ENCODE data around the gene SLC36A4.
"Not testable (repeated sequence)": the region's sequence is repeated elsewhere in the genome, so short reads cannot be mapped to it uniquely, and the experiment has no call there.

SLC36A4 gene

GRCh38 chr11:93192163-93192562, 5.6 kb downstream of the SLC36A4 start:
- H3K4me3 ChIP-seq (replicated peaks; ENCODE audit: low read depth, low read length): no peak overlapping the region
- no peaks in the 10 kb centered on the region for H3K36me3 ChIP-seq (ENCODE audit: control insufficient read depth, insufficient read depth, low read length)
- H3K27me3 ChIP-seq (replicated peaks; ENCODE audit: control insufficient read depth, insufficient read depth, low read length): no peaks in the 10 kb centered on the region
- TF ChIP-seq CTCF (IDR thresholded peaks at IDR 0.05; ENCODE audit: insufficient read depth, low read length, poor library complexity, severe bottlenecking): no peak
- no peak for DNase-seq (ENCODE audit: extremely low read depth, insufficient read length)

GRCh38 chr11:93189462-93189861, 8.3 kb downstream of the SLC36A4 start:
- no peak for TF ChIP-seq CTCF (IDR thresholded peaks at IDR 0.05; ENCODE audit: insufficient read depth, low read length, poor library complexity, severe bottlenecking)
- no peak for DNase-seq (ENCODE audit: extremely low read depth, insufficient read length)
- no peaks in the 10 kb centered on the region for H3K36me3 ChIP-seq (ENCODE audit: control insufficient read depth, insufficient read depth, low read length)
- H3K4me3 ChIP-seq (replicated peaks; ENCODE audit: low read depth, low read length): no peak overlapping the region
- no peaks in the 10 kb centered on the region for H3K27me3 ChIP-seq (replicated peaks; ENCODE audit: control insufficient read depth, insufficient read depth, low read length)

- Histone ChIP-seq H3K27me3 (replicated peaks; ENCODE audit: control insufficient read depth, insufficient read depth, low read length) (no peaks in the 10 kb centered on the region), H3K4me3 (replicated peaks; ENCODE audit: low read depth, low read length) (no peak overlapping the region), H3K36me3 (ENCODE audit: control insufficient read depth, insufficient read depth, low read length) (no peaks in the 10 kb centered on the region)
- no peak for TF ChIP-seq CTCF (IDR thresholded peaks at IDR 0.05; ENCODE audit: insufficient read depth, low read length, poor library complexity, severe bottlenecking)
- DNase-seq (ENCODE audit: extremely low read depth, insufficient read length): no peak
Measured at GRCh38 chr11:93188726-93189125, 9.1 kb downstream of the SLC36A4 start.

GRCh38 chr11:93187290-93187689, 10.5 kb downstream of the SLC36A4 start:
- DNase-seq (ENCODE audit: extremely low read depth, insufficient read length): no peak
- H3K36me3 ChIP-seq (ENCODE audit: control insufficient read depth, insufficient read depth, low read length): no peaks in the 10 kb centered on the region

GRCh38 chr11:93177891-93178290, 19.9 kb downstream of the SLC36A4 start:
- H3K27me3 ChIP-seq (replicated peaks; ENCODE audit: control insufficient read depth, insufficient read depth, low read length); H3K36me3 ChIP-seq (ENCODE audit: control insufficient read depth, insufficient read depth, low read length): not testable (repeated sequence)

More at GRCh38 chr11:93187290-93187689, 10.5 kb downstream of the SLC36A4 start:
- H3K27me3 ChIP-seq (replicated peaks; ENCODE audit: control insufficient read depth, insufficient read depth, low read length): no peaks in the 10 kb centered on the region
- no peak for TF ChIP-seq CTCF (IDR thresholded peaks at IDR 0.05; ENCODE audit: insufficient read depth, low read length, poor library complexity, severe bottlenecking)
- H3K4me3 ChIP-seq (replicated peaks; ENCODE audit: low read depth, low read length): no peak overlapping the region

GRCh38 chr11:93169950-93170561, 27.7 kb downstream of the SLC36A4 start:
- no peak for DNase-seq (ENCODE audit: extremely low read depth, insufficient read length)
- peak; percentile 55 for TF ChIP-seq CTCF (IDR thresholded peaks at IDR 0.05; ENCODE audit: insufficient read depth, low read length, poor library complexity, severe bottlenecking)
- no peaks in the 10 kb centered on the region for H3K36me3 ChIP-seq (ENCODE audit: control insufficient read depth, insufficient read depth, low read length)
- H3K27me3 ChIP-seq (replicated peaks; ENCODE audit: control insufficient read depth, insufficient read depth, low read length): no peaks in the 10 kb centered on the region
- no peak overlapping the region for H3K4me3 ChIP-seq (replicated peaks; ENCODE audit: low read depth, low read length)

More at GRCh38 chr11:93177891-93178290, 19.9 kb downstream of the SLC36A4 start:
- not testable (repeated sequence) for H3K4me3 ChIP-seq (replicated peaks; ENCODE audit: low read depth, low read length); DNase-seq (ENCODE audit: extremely low read depth, insufficient read length)

Measured in GM06990 (cell line).